Vagina (tissue), 2 donors: ENCODE results near the gene SLC22A3. TPM values are rescaled to one million over a fixed set of nuclear protein-coding genes. Genes with fewer than 3 reads are reported as not detected.
A peak's percentile ranks its signal among the peaks of the same experiment; 100 is the strongest.
"Not testable (repeated sequence)": the region's sequence is repeated elsewhere in the genome, so short reads cannot be mapped to it uniquely, and the experiment has no call there.

Experiments
- DNase-seq, 2 donors: peaks; one replicate each; pipeline ENCODE4 v3.0.0-alpha.2; 2017; ENCODE audit errors: extremely low spot score in 2 of 2
- H3K27ac ChIP-seq: fragments of 200-600 bp; sonication (generic); one replicate; pipeline ENCODE4 v1.5.1; 2019
- H3K27me3 ChIP-seq: fragments of 200-600 bp; sonication (generic); one replicate; pipeline ENCODE4 v1.5.1; 2019
- H3K36me3 ChIP-seq, 2 donors: fragments of 200-600 bp; sonication (generic); one replicate each; pipeline ENCODE4 v1.5.1; 2017 to 2019
- H3K4me1 ChIP-seq: fragments of 200-600 bp; sonication (generic); one replicate; pipeline ENCODE4 v1.5.1; 2019
- H3K4me3 ChIP-seq, 2 donors: fragments of 200-600 bp; sonication (generic); 1 replicate in 1 of 2; 2 replicates in 1 of 2; pipeline ENCODE4 v1.5.1; 2016 to 2019
- H3K9me3 ChIP-seq: fragments of 200-600 bp; sonication (generic); one replicate; pipeline ENCODE4 v1.5.1; 2019
- CTCF ChIP-seq, 3 experiments: fragments of 450-650 bp in 2 of 3; fragments of 200-600 bp in 1 of 3; sonication (generic) in 1 of 3; IDR thresholded peaks; one replicate each; pipeline ENCODE4 v1.5.1; 2017 to 2019; ENCODE audit warnings: antibody characterized with exemption in 3 of 3, mild to moderate bottlenecking in 2 of 3, moderate library complexity in 2 of 3
- POLR2A ChIP-seq, 2 donors: fragments of 450-650 bp; IDR thresholded peaks; one replicate each; pipeline ENCODE4 v1.6.1; 2017; ENCODE audit warnings: antibody characterized with exemption in 2 of 2, mild to moderate bottlenecking in 2 of 2, moderate library complexity in 2 of 2
- POLR2AphosphoS5 ChIP-seq, 2 donors: sonication (generic); formaldehyde crosslinking; IDR thresholded peaks; one replicate each; pipeline ENCODE4 v1.9.0; 2017; ENCODE audit warnings: antibody characterized with exemption in 2 of 2, mild to moderate bottlenecking in 2 of 2, low read depth in 1 of 2; ENCODE audit not compliant: insufficient read depth in 1 of 2
- intact Hi-C: fragments of 100-400 bp; cut with DNase I; formaldehyde crosslinking; loops from one replicate; pipeline ENCODE4 v1.15.1; 2023
- total RNA-seq: library from RNA; depleted of rRNA; stranded (reverse); fragments of >200 nt; gene quantifications from one replicate; pipeline ENCODE4 v1.2.3, GENCODE V29; 2016

SLC22A3 gene
- total RNA-seq, 1 donor from 2014 or later: 16.5 TPM

- H3K27me3 ChIP-seq: no peaks in the 10 kb centered on the region
- intact Hi-C loops: no loop called here
Measured at GRCh38 chr6:160387916-160388643, 39.9 kb downstream of the SLC22A3 start.

DNA sequence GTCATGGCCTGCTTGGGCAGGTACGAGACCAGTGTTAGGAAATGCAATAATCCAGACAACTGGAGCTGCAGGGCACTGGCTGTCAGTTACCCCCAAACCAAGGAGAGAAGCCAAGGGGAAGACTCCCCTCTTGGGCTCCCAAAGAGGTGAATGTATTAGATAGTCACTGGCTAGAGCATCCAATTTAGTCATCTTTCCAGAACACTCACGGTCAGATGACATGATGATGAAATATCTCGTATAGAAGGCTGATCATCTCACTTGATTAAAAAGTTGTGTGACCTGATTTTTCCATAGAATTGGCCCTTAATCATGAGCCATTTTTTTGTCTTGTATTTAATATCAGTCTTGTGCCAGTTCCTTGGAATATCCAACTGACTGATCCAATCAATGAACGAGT, 40.7 kb downstream of the SLC22A3 start:
- no peak for DNase-seq
- H3K36me3 ChIP-seq: no peaks in the 10 kb centered on the region
- no peak overlapping the region for H3K4me3 ChIP-seq
- TF ChIP-seq POLR2AphosphoS5 (IDR thresholded peaks at IDR 0.05; ENCODE audit: insufficient read depth in 1 of 2, low read depth in 1 of 2) (peak in 1 of 2 donors; percentile 81), POLR2A (IDR thresholded peaks at IDR 0.05) (no peak)
- intact Hi-C loops: no loop called here
- H3K4me1 ChIP-seq: peaks cover 46% of the 10 kb centered on the region
- no peaks in the 10 kb centered on the region for H3K9me3 ChIP-seq
- peak overlapping the region; percentile 70 for H3K27ac ChIP-seq
- no peaks in the 10 kb centered on the region for H3K27me3 ChIP-seq

More at GRCh38 chr6:160387916-160388643, 39.9 kb downstream of the SLC22A3 start:
- Histone ChIP-seq H3K36me3 (no peaks in the 10 kb centered on the region), H3K4me1 (peaks cover 46% of the 10 kb centered on the region), H3K27ac (peak overlapping the region; percentile 70), H3K9me3 (no peaks in the 10 kb centered on the region), H3K4me3 (no peak overlapping the region)
- TF ChIP-seq POLR2AphosphoS5 (IDR thresholded peaks at IDR 0.05; ENCODE audit: insufficient read depth in 1 of 2, low read depth in 1 of 2): no peak
- no peak for TF ChIP-seq POLR2A (IDR thresholded peaks at IDR 0.05)
- TF ChIP-seq CTCF (IDR thresholded peaks at IDR 0.05): no peak
- no peak for DNase-seq

DNA sequence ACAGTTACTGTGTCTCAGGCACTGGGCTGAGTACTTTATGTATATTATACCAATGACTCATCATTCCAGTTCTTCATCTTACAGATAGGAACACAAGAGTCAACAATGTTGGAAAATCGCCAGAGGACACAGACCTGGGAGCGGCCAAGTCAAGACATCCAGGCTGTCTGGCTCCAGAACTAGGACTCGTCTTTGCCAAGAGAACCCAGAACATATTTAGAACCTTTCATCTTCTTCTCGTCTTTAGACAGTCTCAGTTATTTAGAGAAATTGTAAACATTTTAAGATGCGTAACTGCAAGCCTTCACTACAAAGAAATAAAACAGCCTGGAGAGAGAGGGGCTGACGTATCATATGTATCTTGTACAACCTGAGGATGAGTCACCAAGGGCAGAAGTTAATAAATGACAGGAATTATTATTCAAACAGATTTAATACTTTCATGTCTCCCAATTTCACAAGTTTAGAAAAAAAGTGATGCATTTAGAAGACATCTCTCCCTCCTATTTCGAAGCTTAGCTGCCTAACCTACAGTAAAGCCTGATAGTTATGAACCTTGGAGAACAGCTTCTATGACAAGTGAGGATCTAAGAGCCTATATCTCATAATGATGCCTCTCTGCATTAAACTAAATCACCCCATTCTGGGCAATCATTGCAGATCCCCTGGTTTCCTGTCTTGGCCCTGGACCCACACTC, 43.4 kb downstream of the SLC22A3 start:
- Histone ChIP-seq H3K36me3 (no peaks in the 10 kb centered on the region), H3K27me3 (no peaks in the 10 kb centered on the region), H3K4me1 (peaks cover 44% of the 10 kb centered on the region), H3K27ac (peak overlapping the region; percentile 53), H3K4me3 (no peak overlapping the region), H3K9me3 (no peaks in the 10 kb centered on the region)
- no peak for DNase-seq
- TF ChIP-seq POLR2AphosphoS5 (IDR thresholded peaks at IDR 0.05; ENCODE audit: insufficient read depth in 1 of 2, low read depth in 1 of 2): peak in 1 of 2 donors; percentile 35
- no peak for TF ChIP-seq POLR2A (IDR thresholded peaks at IDR 0.05)
- intact Hi-C loops: no loop called here

DNA sequence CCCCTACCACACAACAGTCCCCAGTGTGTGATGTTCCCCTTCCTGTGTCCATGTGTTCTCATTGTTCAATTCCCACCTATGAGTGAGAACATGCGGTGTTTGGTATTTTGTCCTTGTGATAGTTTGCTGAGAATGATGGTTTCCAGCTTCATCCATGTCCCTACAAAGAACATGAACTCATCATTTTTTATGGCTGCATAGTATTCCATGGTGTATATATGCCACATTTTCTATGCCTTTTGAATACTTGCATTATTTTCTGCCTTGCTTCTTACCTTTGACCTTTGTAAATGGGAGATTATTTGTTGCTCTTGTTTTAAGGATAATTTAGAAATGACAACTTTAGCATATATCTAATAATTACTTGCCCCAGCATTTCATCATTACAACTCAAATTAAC, 45.3 kb downstream of the SLC22A3 start:
- H3K4me3 ChIP-seq, DNase-seq, H3K36me3 ChIP-seq, H3K27ac ChIP-seq, H3K27me3 ChIP-seq, intact Hi-C loops, H3K9me3 ChIP-seq: not testable (repeated sequence)
- peaks cover 25% of the 10 kb centered on the region for H3K4me1 ChIP-seq

DNA sequence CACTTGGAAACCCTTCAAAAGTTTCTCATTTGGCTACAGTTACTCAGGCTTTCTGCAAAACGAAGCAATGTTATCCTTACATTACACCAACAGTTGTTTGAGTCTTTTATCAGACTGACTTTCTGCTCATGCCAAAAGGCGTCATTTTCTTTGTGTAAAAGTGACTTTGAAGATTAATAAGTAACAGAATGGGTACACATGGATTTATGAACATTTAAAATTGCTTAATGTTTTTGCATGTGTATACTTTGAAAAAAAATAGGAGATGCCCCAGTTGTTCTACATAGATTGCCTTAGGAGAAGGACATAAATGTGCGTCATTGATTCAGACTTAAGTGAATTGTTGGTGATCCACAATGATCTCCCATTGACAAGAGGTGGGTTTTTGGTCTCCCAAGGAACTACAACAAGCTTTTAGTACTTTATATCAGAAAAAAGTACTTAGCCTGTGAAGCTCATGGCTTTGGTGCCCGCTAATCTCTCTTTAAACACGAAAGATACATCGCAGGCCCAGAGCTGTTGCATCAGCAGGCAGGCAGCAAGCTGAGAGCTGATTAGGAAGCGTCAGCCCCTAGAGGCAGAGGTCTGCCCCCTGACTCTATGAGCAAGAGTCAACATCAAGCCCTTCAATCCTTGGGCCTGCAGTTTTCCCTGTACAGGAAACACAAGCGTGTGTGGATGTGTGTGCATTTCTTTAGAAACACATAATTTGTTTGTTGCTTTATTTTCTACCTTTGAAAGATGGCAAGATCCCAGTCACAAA, 45.9 kb downstream of the SLC22A3 start:
- Histone ChIP-seq H3K4me1 (peaks cover 20% of the 10 kb centered on the region), H3K36me3 (no peaks in the 10 kb centered on the region), H3K27ac (no peak overlapping the region), H3K27me3 (no peaks in the 10 kb centered on the region), H3K9me3 (no peaks in the 10 kb centered on the region), H3K4me3 (no peak overlapping the region)
- TF ChIP-seq POLR2A (IDR thresholded peaks at IDR 0.05): no peak
- TF ChIP-seq POLR2AphosphoS5 (IDR thresholded peaks at IDR 0.05; ENCODE audit: insufficient read depth in 1 of 2, low read depth in 1 of 2): no peak
- TF ChIP-seq CTCF (IDR thresholded peaks at IDR 0.05): no peak
- no peak for DNase-seq
- intact Hi-C loops: no loop called here

DNA sequence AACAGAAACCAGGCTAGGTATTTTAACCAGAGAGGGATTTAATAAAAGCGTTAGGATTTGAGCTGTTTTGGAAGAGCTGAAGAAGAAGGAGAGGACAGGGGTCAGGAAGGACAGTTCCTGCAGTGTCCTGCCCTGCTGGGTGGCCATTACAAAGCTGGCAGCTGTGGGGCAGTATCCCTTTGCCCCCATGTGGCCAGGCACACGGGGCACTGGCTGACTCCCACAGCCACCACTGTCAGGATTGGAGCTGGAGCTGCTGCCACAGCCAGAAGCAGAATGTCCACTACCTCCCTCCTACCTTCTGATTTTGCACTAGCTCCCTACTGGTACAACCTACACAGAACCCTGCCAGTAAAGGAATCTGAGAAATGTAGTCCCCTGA, 46.5 kb downstream of the SLC22A3 start:
- TF ChIP-seq POLR2A (IDR thresholded peaks at IDR 0.05): no peak
- no peak for TF ChIP-seq POLR2AphosphoS5 (IDR thresholded peaks at IDR 0.05; ENCODE audit: insufficient read depth in 1 of 2, low read depth in 1 of 2)
- TF ChIP-seq CTCF (IDR thresholded peaks at IDR 0.05): no peak
- H3K9me3 ChIP-seq: no peaks in the 10 kb centered on the region
- no peaks in the 10 kb centered on the region for H3K36me3 ChIP-seq
- peaks cover 14% of the 10 kb centered on the region for H3K4me1 ChIP-seq
- H3K27me3 ChIP-seq: no peaks in the 10 kb centered on the region
- no peak for DNase-seq
- no peak overlapping the region for H3K4me3 ChIP-seq
- H3K27ac ChIP-seq: no peak overlapping the region
- intact Hi-C loops: no loop called here
